Endothelial cell of umbilical vein (primary cell): ENCODE data around the gene SIRT2. TPM values are rescaled to one million over a fixed set of nuclear protein-coding genes. Genes with fewer than 3 reads are reported as not detected.

ENCODE experiments used
- BruUV-seq: library from RNA; stranded (reverse); fragments of 400-500 nt; replicated peaks from 2 replicates; lab custom pipeline; 2021; lab: Mats Ljungman, UMichigan
- CTCF ChIA-PET: fragments of 300-600, 350-600 bp; sonication (Branson Sonifier 250); formaldehyde crosslinking; loops from one replicate; lab custom pipeline; 2021; ENCODE audit warnings: antibody characterized with exemption, inconsistent platforms; lab: Charles Lee
- POLR2A ChIA-PET: fragments of 300-600, 350-600 bp; sonication (Branson Sonifier 250); formaldehyde crosslinking; loops from one replicate; lab custom pipeline; 2021; ENCODE audit warnings: antibody characterized with exemption, inconsistent platforms; lab: Charles Lee
- DNase-seq: peaks from one replicate; pipeline ENCODE4 v3.0.0-alpha.2; 2011; ENCODE audit warnings: low read depth, low spot score
- FAIRE-seq: peaks from 2 replicates; lab custom pipeline; 2011; peaks lifted over from hg19 to GRCh38; lab: Jason Lieb, UNC
- H2AFZ ChIP-seq: 2 replicates; pipeline ENCODE4 v1.6.0; 2012; ENCODE audit warnings: low read depth, low read length, control low read depth, inconsistent platforms
- H3K27ac ChIP-seq: 2 replicates; pipeline ENCODE4 v1.5.1; 2011; ENCODE audit warnings: low read depth, mild to moderate bottlenecking, control low read depth, low read length, moderate library complexity; ENCODE audit not compliant: insufficient read depth
- H3K27me3 ChIP-seq, 2 experiments: 2 replicates each; pipeline versions ENCODE4 v1.6.0 to v1.6.1; 2011; ENCODE audit warnings: low read length in 2 of 2, mixed read lengths in 1 of 2; ENCODE audit not compliant: control insufficient read depth in 2 of 2, insufficient read depth in 2 of 2
- H3K36me3 ChIP-seq, 2 experiments: 2 replicates in 1 of 2; 3 replicates in 1 of 2; pipeline ENCODE4 v1.5.1; 2011; ENCODE audit warnings: low read length in 2 of 2, mild to moderate bottlenecking in 1 of 2, moderate library complexity in 1 of 2; ENCODE audit not compliant: control insufficient read depth in 2 of 2, insufficient read depth in 2 of 2; ENCODE audit errors: extremely low read depth in 1 of 2
- H3K4me1 ChIP-seq: 3 replicates; pipeline ENCODE4 v1.5.1; 2011; ENCODE audit warnings: mild to moderate bottlenecking, low read length; ENCODE audit not compliant: control insufficient read depth, insufficient read depth; ENCODE audit errors: extremely low read depth
- H3K4me2 ChIP-seq: 2 replicates; pipeline ENCODE4 v1.6.1; 2011; ENCODE audit warnings: low read length, control low read depth, mixed read lengths; ENCODE audit not compliant: insufficient read depth
- H3K4me3 ChIP-seq, 3 experiments: fragments of 200-600 bp in 1 of 3; sonication (generic), shearing (Covaris generic) in 1 of 3; replicated peaks in 1 of 3; 2 replicates each; pipeline ENCODE4 v1.5.1; 2011 to 2016; ENCODE audit warnings: control low read depth in 3 of 3, low read length in 3 of 3, mild to moderate bottlenecking in 2 of 3, inconsistent platforms in 1 of 3, low read depth in 1 of 3, moderate library complexity in 1 of 3; ENCODE audit not compliant: insufficient read depth in 1 of 3
- H3K79me2 ChIP-seq: 2 replicates; pipeline ENCODE4 v1.6.0; 2012; ENCODE audit warnings: low read length, inconsistent platforms; ENCODE audit not compliant: control insufficient read depth, insufficient read depth
- H3K9ac ChIP-seq: replicated peaks from 2 replicates; pipeline ENCODE3; 2011; ENCODE audit warnings: low read length, control low read depth; ENCODE audit not compliant: insufficient read depth; ENCODE audit errors: extremely low read depth
- H3K9me1 ChIP-seq: replicated peaks from 3 replicates; pipeline ENCODE4 v1.6.0; 2011; ENCODE audit warnings: mild to moderate bottlenecking, low read length; ENCODE audit not compliant: control insufficient read depth, insufficient read depth; ENCODE audit errors: extremely low read depth
- H3K9me3 ChIP-seq: replicated peaks from 2 replicates; pipeline ENCODE4 v1.5.1; 2012; ENCODE audit warnings: low read length, inconsistent platforms; ENCODE audit not compliant: control insufficient read depth, insufficient read depth
- H4K20me1 ChIP-seq: replicated peaks from 2 replicates; pipeline ENCODE3; 2011; ENCODE audit warnings: mild to moderate bottlenecking, low read length; ENCODE audit not compliant: control insufficient read depth, insufficient read depth; ENCODE audit errors: extremely low read depth
- CTCF ChIP-seq, 2 donors: IDR thresholded peaks; 1 replicate in 1 of 2; 2 replicates in 1 of 2; pipeline ENCODE4 v1.5.1; 2011; ENCODE audit warnings: low read length in 2 of 2, mild to moderate bottlenecking in 2 of 2, moderate library complexity in 2 of 2, control low read depth in 1 of 2, inconsistent platforms in 1 of 2, low read depth in 1 of 2; ENCODE audit not compliant: insufficient read depth in 1 of 2; ENCODE audit errors: extremely low read depth in 1 of 2
- EZH2 ChIP-seq: IDR thresholded peaks from 2 replicates; pipeline ENCODE4 v1.6.1; 2012; ENCODE audit warnings: borderline replicate concordance, low read depth, mild to moderate bottlenecking, moderate library complexity, low read length, inconsistent platforms; ENCODE audit not compliant: severe bottlenecking
- JUN ChIP-seq: IDR thresholded peaks from 2 replicates; pipeline ENCODE4 v1.6.1; 2011; ENCODE audit warnings: borderline replicate concordance, low read depth; ENCODE audit not compliant: insufficient read length, insufficient read depth
- MAX ChIP-seq: IDR thresholded peaks from 2 replicates; pipeline ENCODE4 v1.6.1; 2011; ENCODE audit not compliant: insufficient read depth, insufficient read length
- MYC ChIP-seq: IDR thresholded peaks from one replicate; pipeline ENCODE4 v1.6.1; 2011; ENCODE audit warnings: mild to moderate bottlenecking, low read depth, low read length
- POLR2AphosphoS5 ChIP-seq: IDR thresholded peaks from 2 replicates; pipeline ENCODE4 v1.6.1; 2012; ENCODE audit warnings: low read depth, mild to moderate bottlenecking, control low read depth, low read length, moderate library complexity; ENCODE audit not compliant: insufficient read depth
- dilution Hi-C: fragments of 300-500 bp; cut with MboI; formaldehyde crosslinking; loops from one replicate; pipeline ENCODE4 v1.15.0; 2019; ENCODE audit warnings: low sequenced_read_pairs; ENCODE audit not compliant: extremely low pct_ligation_motif_present
- intact Hi-C: fragments of 100-400 bp; cut with micrococcal nuclease; formaldehyde crosslinking; loops from one replicate; pipeline ENCODE4 v1.10.0; 2022
- polyA plus RNA-seq, 4 experiments: library from polyadenylated mRNA; depleted of rRNA in 3 of 4; stranded (reverse) in 3 of 4; unstranded in 1 of 4; fragments of >200 nt; gene quantifications; 2 replicates each; pipeline versions ENCODE4 v1.2.1 to v1.2.3, GENCODE V29; 2011 to 2012; ENCODE audit warnings: missing spikeins in 1 of 4
- total RNA-seq: library from RNA; stranded (reverse); gene quantifications from 2 replicates; pipeline ENCODE4 v1.2.3, GENCODE V29; 2021

Gene SIRT2
- total and polyA plus RNA-seq, 2 donors (not counting 3 experiments of a cell fraction or from before 2014, with no cell fraction given): 47.6 to 72.5 TPM

DNA sequence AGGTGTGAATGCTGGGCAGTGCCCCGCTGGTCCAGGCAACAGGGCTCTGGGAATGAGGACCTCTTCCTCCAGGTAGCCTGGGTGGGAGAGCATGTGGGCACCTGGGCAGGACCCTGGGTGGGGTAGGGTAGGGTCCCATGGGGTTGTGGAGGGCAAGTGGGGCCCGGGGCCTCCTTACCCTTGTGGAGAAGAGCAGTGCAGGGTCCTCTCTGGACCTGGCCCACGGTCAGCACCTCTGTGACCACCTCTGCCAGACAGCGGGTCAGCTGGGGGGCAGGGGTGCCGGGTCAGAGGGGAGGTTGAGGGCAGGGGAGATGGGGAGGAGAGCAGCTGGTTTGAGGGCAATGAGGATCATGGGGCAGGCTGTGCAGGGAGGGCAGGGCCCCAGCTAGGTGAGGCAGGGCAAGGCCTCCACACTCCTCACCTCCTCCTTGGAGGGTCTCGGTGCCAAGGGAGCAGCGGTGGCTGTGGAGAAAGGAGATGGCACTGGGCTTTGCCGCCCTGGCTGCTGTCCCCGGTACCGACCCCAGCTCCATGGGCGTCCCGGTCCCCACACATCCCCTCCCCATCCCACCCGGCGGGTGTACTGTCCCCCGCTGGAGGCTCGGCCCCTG is 12.1 kb upstream of the SIRT2 start:
- CTCF ChIA-PET: interaction anchor here (1.2 to 1.6 kb wide), 3 partner anchors 9 to 24 kb away, joined by 3 to 4 read pairs (median 4); partner anchors contain the start of gene NFKBIB
- Histone ChIP-seq H3K79me2 (no peaks in the 10 kb centered on the region), H3K36me3 (peaks cover 0 to 9% of the 10 kb centered on the region in 2 experiments), H3K9ac (no peak overlapping the region), H3K27ac (no peak overlapping the region), H3K4me3 (no peak overlapping the region), H3K27me3 (no peaks in the 10 kb centered on the region), H4K20me1 (no peaks in the 10 kb centered on the region), H2AFZ (no peak overlapping the region), H3K4me2 (no peak overlapping the region), H3K9me1 (no peaks in the 10 kb centered on the region), H3K9me3 (no peaks in the 10 kb centered on the region), H3K4me1 (no peaks in the 10 kb centered on the region)
- FAIRE-seq (no peak), DNase-seq (no peak)
- TF ChIP-seq MAX (no peak), CTCF (IDR thresholded peaks at IDR 0.05; ENCODE audit: extremely low read depth in 1 of 2, insufficient read depth in 1 of 2, low read depth in 1 of 2, low read length in 2 of 2) (no peak), JUN (no peak), EZH2 (no peak), MYC (no peak), POLR2AphosphoS5 (no peak)
- no TSS peak for BruUV-seq
- POLR2A ChIA-PET: no interaction called here
- intact Hi-C loops (no loop called here), dilution Hi-C loops (no loop called here)
